Ishikawa (cell line): ENCODE results near the gene PBX2.

Source experiments
- CEBPB ChIP-seq: IDR thresholded peaks from 2 replicates; pipeline ENCODE4 v1.6.1; 2012
- CREB1 ChIP-seq: IDR thresholded peaks from 2 replicates; pipeline ENCODE4 v1.6.1; 2012; ENCODE audit warnings: low read depth
- EGR1 ChIP-seq: IDR thresholded peaks from 2 replicates; pipeline ENCODE4 v1.6.1; 2012
- EP300 ChIP-seq: IDR thresholded peaks from 2 replicates; pipeline ENCODE4 v1.6.1; 2012; ENCODE audit warnings: borderline replicate concordance
- FOXM1 ChIP-seq: IDR thresholded peaks from 2 replicates; pipeline ENCODE4 v1.6.1; 2012; ENCODE audit warnings: low read depth, borderline replicate concordance
- NFIC ChIP-seq: IDR thresholded peaks from 2 replicates; pipeline ENCODE4 v1.6.1; 2012
- RAD21 ChIP-seq: IDR thresholded peaks from 2 replicates; pipeline ENCODE4 v1.6.1; 2012; ENCODE audit warnings: low read depth
- REST ChIP-seq: IDR thresholded peaks from 2 replicates; pipeline ENCODE4 v1.6.1; 2012; ENCODE audit warnings: low read depth, mild to moderate bottlenecking
- TAF1 ChIP-seq: IDR thresholded peaks from 2 replicates; pipeline ENCODE4 v1.6.1; 2012; ENCODE audit warnings: low read depth, mild to moderate bottlenecking
- TCF12 ChIP-seq: IDR thresholded peaks from 2 replicates; pipeline ENCODE4 v1.6.1; 2012; ENCODE audit warnings: low read depth
- TEAD4 ChIP-seq: IDR thresholded peaks from 2 replicates; pipeline ENCODE4 v1.6.1; 2012
- USF1 ChIP-seq: IDR thresholded peaks from 2 replicates; pipeline ENCODE4 v1.6.1; 2012
- YY1 ChIP-seq: IDR thresholded peaks from 2 replicates; pipeline ENCODE4 v1.6.1; 2012; ENCODE audit warnings: low read depth
- ZBTB7A ChIP-seq: IDR thresholded peaks from 2 replicates; pipeline ENCODE4 v1.6.1; 2012; ENCODE audit warnings: low read depth
- TF ChIP-seq, protein P1 (sequence below): IDR thresholded peaks from 2 replicates; pipeline ENCODE4 v1.6.1; 2012

Gene PBX2

DNA sequence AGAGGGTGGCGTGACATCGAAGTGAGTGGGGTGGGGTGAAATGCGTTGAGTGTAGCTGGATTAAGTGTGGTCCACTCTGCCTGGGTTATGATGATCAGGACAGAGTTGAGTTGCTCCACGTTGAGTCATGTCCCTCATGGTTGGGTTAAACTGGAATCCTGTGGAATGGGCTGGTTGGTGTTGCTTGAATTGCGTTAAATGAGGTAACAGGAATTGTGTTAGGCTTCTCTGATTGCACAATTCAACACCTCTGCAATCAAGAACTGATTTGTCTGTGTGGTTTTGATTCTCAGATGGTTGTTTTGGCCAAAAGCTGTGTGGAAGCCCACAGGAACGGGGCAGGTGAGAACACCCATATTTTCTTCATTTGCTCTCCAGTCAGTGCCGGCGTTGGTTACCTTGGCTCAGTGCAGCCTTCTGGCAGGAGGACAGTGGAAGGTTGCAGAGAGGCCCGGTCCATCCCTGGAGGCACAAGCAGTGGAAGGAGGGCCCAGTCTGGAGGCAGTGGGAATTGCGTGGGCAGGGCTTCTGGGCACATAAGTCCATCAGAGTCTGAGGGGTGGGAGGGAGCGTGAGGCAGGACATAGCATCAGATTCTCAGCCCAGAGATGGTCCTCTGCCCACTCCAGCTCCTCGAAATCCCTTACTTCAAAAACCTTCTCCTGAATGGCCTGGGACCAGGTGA, 22.2 kb upstream of the PBX2 start:
- TF ChIP-seq CEBPB (peak; percentile 14; the same call in 1 of the 2 replicates), CREB1 (no peak)

DNA sequence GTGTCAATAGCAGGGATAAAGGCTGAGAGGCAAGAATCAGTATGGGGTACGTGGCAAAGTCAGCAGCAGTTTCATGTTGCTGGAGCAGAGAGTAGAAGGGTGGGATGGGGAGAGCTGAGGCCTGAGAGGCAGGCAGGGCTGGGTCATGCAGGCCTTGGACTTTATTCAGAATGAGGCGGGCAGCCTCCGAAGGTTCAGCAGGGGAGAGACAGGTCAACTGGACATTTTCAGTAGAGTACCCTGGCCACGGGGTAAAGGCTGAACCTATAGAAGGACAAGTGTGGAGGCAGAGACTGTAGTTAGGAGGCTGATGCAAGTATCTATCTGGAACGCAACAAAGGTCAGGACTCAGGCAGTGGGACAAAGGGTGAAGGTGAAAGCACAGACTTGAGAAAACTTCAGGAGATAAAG, 20.2 kb upstream of the PBX2 start:
- no peak for TF ChIP-seq YY1
- TF ChIP-seq, protein P1, sequence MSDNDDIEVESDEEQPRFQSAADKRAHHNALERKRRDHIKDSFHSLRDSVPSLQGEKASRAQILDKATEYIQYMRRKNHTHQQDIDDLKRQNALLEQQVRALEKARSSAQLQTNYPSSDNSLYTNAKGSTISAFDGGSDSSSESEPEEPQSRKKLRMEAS, result no peak
- no peak for TF ChIP-seq TAF1
- no peak for TF ChIP-seq CREB1
- no peak for TF ChIP-seq REST
- no peak for TF ChIP-seq FOXM1
- TF ChIP-seq EP300, result no peak
- no peak for TF ChIP-seq USF1
- no peak for TF ChIP-seq ZBTB7A
- TF ChIP-seq NFIC, result no peak
- TF ChIP-seq EGR1, result no peak
- TF ChIP-seq TCF12, result no peak
- TF ChIP-seq TEAD4, result no peak

DNA sequence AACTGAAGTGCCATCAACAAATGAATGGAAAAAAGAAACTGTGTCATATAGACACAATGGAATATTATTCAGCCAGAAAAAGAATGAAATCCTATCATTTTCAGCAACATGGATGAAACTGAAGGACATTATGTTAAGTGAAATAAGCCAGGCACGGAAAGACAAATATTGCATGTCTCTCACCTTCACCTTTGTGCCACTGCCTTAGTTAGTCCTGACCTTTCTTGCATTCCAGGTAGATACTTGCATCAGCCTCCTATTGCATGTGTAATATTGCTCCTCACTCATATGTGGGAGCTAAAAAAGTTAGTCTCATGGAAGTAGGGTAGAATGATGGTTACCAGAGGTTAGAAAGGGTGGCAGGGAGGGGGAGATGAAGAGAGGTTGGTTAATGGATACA, 19.0 kb upstream of the PBX2 start:
- TF ChIP-seq TCF12, result no peak
- TF ChIP-seq CREB1, result no peak
- no peak for TF ChIP-seq EGR1
- no peak for TF ChIP-seq EP300
- TF ChIP-seq TAF1, result no peak
- TF ChIP-seq TEAD4, result no peak
- TF ChIP-seq CEBPB, result no peak
- TF ChIP-seq, protein P1, result no peak
- TF ChIP-seq YY1, result no peak

DNA sequence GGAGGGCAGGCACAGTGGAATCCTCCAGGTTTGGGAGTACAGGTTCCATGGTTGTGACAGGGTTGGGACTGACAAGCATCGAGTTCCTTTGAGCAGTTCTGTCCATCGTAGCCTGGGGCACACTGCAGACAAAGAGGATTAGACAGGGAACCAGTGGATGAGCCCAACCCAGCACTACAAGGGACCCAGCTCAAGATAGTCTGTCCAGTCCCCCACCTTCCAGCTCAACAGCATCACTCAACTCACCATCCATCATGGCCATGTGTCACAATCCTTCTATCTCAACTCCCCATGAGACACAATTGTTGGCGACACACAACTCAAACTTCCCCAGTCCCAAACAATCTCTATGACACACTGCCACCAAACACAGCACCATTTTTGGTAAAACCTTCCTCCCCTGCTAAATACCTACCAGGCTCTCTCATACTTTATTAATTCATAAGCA, 14.3 kb upstream of the PBX2 start:
- TF ChIP-seq RAD21 (no peak), YY1 (no peak), CREB1 (no peak), TAF1 (no peak), NFIC (no peak), FOXM1 (no peak), CEBPB (no peak), ZBTB7A (no peak), TCF12 (no peak), EP300 (no peak), USF1 (no peak), EGR1 (no peak), TEAD4 (no peak), REST (no peak)
- TF ChIP-seq, protein P1, result no peak

DNA sequence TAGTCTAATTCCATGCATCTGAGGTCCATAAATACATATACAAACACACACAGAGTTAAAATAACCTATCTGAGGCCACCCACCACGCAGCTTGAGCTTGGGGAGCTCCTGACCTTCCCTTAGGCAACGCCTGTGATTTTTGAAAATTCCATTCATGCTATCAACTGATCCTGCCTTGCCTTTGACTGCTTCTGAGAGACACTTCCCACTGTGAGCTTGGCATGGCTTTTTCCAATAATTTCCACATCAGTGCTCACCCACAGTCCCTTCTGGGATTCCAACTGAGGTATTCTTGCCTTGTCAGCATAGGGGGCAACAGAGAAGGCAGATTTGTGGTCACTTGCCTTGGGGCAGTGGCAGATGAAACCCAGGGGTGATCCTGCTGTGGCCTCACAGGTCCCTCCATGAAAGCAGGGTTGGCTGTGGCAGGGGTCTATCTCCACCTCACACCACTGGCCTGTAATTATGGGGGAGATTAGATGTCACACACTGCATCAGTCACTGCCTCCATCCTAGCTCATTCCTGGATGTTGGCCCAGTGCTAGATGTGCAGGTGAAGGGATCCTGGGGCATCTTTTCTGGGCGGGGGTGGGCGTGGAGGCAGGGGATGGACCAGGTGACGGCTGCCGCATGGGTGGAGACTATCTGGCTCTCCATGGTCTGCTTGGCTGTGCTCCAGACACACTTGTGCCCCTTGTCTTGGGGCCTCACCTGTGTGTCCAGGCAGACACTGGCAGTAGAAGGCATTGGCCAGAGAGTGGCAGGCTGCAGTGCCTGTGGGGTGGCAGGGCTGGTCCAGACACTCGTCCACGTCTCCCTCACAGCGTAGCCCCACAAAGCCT, 13.6 kb upstream of the PBX2 start:
- TF ChIP-seq TAF1 (no peak), NFIC (peak; percentile 91), EP300 (peak; percentile 84), ZBTB7A (0 out of 2 replicates have a peak, but pooled peaks have one; percentile 70), YY1 (0 out of 2 replicates have a peak, but pooled peaks have one; percentile 6), FOXM1 (peak; percentile 56; the same call in 1 of the 2 replicates), RAD21 (no peak), CEBPB (no peak), REST (no peak), USF1 (0 out of 2 replicates have a peak, but pooled peaks have one; percentile 9), EGR1 (no peak), TEAD4 (peak; percentile 80), CREB1 (no peak), TCF12 (peak; percentile 86)
- TF ChIP-seq, protein P1, result peak; percentile 51; the same call in 1 of the 2 replicates
